ENCODE data around the gene CASKIN2. TPM values are rescaled to one million over a fixed set of nuclear protein-coding genes. Genes with fewer than 3 reads are reported as not detected.

Gene CASKIN2
- total RNA-seq, 1 experiment from 2014 or later, result 30.0 TPM

DNA sequence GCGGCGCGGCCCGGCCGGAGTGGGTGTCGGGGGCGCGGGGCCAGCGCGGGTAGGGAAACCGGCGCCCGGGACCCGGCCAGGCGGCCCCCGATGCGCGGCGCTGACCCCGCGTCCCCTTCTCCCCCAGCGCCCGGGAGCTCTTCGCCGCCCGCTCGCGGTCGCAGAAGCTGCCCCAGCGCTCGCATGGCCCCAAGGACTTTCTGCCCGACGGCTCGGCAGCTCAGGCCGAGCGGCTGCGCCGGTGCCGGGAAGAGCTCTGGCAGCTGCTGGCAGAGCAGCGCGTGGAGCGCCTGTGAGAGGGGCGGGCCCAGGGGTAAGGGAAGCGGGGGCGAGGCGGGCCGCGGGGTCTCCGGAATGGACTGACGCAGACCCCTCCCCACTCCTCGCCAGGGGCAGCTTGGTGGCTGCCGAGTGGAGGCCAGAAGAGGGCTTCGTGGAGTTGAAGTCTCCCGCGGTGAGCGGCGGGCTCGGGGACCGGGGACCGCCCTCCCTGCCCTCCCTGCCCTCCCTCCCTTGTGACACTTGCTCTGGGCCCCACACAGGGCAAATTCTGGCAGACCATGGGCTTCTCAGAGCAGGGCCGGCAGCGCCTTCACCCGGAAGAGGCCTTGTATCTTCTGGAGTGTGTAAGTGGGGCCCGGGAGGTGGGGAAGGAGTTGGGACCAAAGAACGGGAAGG, 1.4 kb upstream of the CASKIN2 start:
- DNase-seq, result no peak
- CTCF ChIA-PET, result interaction anchor here (0.7 to 1.6 kb wide), 14 partner anchors 9 to 247 kb away, joined by 3 to 23 read pairs (median 4); partner anchors contain the start of genes GRB2, LLGL2, SMIM5 and TMEM94
- BruUV-seq (replicated peaks), result no TSS peak
- intact Hi-C loops (cut with micrococcal nuclease; ENCODE audit: unreplicated experiment), result loop anchor here (5.0 kb wide), 2 partner anchors 71 to 89 kb away; partner anchors contain the start of gene MYO15B
- peaks cover 35% of the 10 kb centered on the region for H3K4me1 Mint-ChIP-seq (ENCODE audit: low read depth, unreplicated experiment)
- peaks cover 66% of the 10 kb centered on the region for H3K36me3 Mint-ChIP-seq (ENCODE audit: insufficient read depth, unreplicated experiment)
- H3K27ac Mint-ChIP-seq (ENCODE audit: unreplicated experiment), result no peak overlapping the region
- TF ChIP-seq, protein P1, sequence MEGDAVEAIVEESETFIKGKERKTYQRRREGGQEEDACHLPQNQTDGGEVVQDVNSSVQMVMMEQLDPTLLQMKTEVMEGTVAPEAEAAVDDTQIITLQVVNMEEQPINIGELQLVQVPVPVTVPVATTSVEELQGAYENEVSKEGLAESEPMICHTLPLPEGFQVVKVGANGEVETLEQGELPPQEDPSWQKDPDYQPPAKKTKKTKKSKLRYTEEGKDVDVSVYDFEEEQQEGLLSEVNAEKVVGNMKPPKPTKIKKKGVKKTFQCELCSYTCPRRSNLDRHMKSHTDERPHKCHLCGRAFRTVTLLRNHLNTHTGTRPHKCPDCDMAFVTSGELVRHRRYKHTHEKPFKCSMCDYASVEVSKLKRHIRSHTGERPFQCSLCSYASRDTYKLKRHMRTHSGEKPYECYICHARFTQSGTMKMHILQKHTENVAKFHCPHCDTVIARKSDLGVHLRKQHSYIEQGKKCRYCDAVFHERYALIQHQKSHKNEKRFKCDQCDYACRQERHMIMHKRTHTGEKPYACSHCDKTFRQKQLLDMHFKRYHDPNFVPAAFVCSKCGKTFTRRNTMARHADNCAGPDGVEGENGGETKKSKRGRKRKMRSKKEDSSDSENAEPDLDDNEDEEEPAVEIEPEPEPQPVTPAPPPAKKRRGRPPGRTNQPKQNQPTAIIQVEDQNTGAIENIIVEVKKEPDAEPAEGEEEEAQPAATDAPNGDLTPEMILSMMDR (IDR thresholded peaks at IDR 0.05; ENCODE audit: unreplicated experiment), result no peak
- no peaks in the 10 kb centered on the region for H3K27me3 Mint-ChIP-seq (ENCODE audit: unreplicated experiment)
- H3K4me3 Mint-ChIP-seq (ENCODE audit: low read depth, unreplicated experiment), result peak overlapping the region; percentile 77
- H3K9me3 Mint-ChIP-seq (ENCODE audit: low read depth, unreplicated experiment), result no peaks in the 10 kb centered on the region

- H3K4me3 Mint-ChIP-seq (ENCODE audit: low read depth, unreplicated experiment), result peak within 1 kb of the TSS; percentile 77
- intact Hi-C loops (cut with micrococcal nuclease; ENCODE audit: unreplicated experiment), result loop anchor here (5.0 kb wide), 2 partner anchors 71 to 89 kb away; partner anchors contain the start of gene MYO15B
These were observed 900 bp upstream of the CASKIN2 start, which contains the start of gene TSEN54 for GRCh38 chr17:75516255-75516618. Gene TSEN54, plus strand, starts transcription at chr17:75516528. Its CDS starts 33 bp downstream, at chr17:75516561.

DNA sequence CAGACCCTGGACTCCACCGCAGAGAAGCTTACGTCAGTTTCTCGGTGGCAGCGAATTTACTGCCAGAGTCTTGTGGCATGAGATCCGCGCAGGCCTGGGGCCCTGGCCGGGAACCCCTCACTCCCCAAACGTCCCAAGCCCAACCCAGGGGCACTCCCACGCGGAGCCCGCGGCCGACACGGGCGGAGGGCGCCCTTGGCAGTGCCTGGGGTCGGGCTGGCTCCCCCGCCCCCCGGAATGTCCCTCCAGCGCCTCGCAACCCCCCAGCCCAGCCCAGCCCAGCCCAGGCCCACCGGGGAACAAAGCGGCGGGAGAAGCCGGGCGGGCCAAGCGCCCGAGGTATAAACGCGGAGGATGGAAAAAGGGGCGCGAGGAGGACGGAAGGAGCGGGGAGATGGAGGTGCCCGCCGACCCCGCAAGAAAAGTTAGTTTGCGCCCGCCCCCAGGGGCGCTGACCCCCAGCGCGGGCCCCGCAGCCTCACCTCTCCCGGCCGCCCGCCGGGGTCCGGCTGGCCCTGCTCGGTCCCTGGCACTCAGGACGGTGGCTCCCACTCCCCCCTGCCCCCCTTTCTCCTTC, 330 bp downstream of the CASKIN2 start:
- Mint-ChIP-seq H3K36me3 (ENCODE audit: insufficient read depth, unreplicated experiment) (peaks cover 69% of the 10 kb centered on the region), H3K9me3 (ENCODE audit: low read depth, unreplicated experiment) (no peaks in the 10 kb centered on the region), H3K27me3 (ENCODE audit: unreplicated experiment) (no peaks in the 10 kb centered on the region), H3K27ac (ENCODE audit: unreplicated experiment) (no peak overlapping the region), H3K4me3 (ENCODE audit: low read depth, unreplicated experiment) (peak overlapping the region; percentile 77), H3K4me1 (ENCODE audit: low read depth, unreplicated experiment) (peaks cover 38% of the 10 kb centered on the region)
- CTCF ChIA-PET, result interaction anchor here (0.9 kb wide), 1 partner anchor 10 kb away, joined by 4 read pairs; the partner anchor contains the start of gene LLGL2
- intact Hi-C loops (cut with micrococcal nuclease; ENCODE audit: unreplicated experiment), result loop anchor here (5.0 kb wide), 2 partner anchors 72 to 88 kb away; partner anchors contain the start of gene MYO15B
- TF ChIP-seq, protein P1 (IDR thresholded peaks at IDR 0.05; ENCODE audit: unreplicated experiment), result no peak
- no peak for DNase-seq
- no TSS peak for BruUV-seq (replicated peaks)

More at GRCh38 chr17:75516255-75516618, 900 bp upstream of the CASKIN2 start, which contains the start of gene TSEN54:
- H3K36me3 Mint-ChIP-seq (ENCODE audit: insufficient read depth, unreplicated experiment), result peaks cover 69% of the 10 kb centered on the region
- no peaks in the 10 kb centered on the region for H3K27me3 Mint-ChIP-seq (ENCODE audit: unreplicated experiment)
- no TSS peak for BruUV-seq (replicated peaks)
- peaks cover 38% of the 10 kb centered on the region for H3K4me1 Mint-ChIP-seq (ENCODE audit: low read depth, unreplicated experiment)
- TF ChIP-seq, protein P1 (IDR thresholded peaks at IDR 0.05; ENCODE audit: unreplicated experiment), result no peak
- H3K9me3 Mint-ChIP-seq (ENCODE audit: low read depth, unreplicated experiment), result no peaks in the 10 kb centered on the region
- peak; percentile 97 for DNase-seq
- H3K27ac Mint-ChIP-seq (ENCODE audit: unreplicated experiment), result no peak within 1 kb of the TSS
- CTCF ChIA-PET, result interaction anchor here (0.7 to 1.6 kb wide), 12 partner anchors 9 to 247 kb away, joined by 3 to 23 read pairs (median 4); partner anchors contain the start of genes GRB2, LLGL2, SMIM5 and TMEM94

GRCh38 chr17:75514299-75514918, 928 bp downstream of the CASKIN2 start:
- no peaks in the 10 kb centered on the region for H3K9me3 Mint-ChIP-seq (ENCODE audit: low read depth, unreplicated experiment)
- no peaks in the 10 kb centered on the region for H3K27me3 Mint-ChIP-seq (ENCODE audit: unreplicated experiment)
- H3K4me1 Mint-ChIP-seq (ENCODE audit: low read depth, unreplicated experiment), result peaks cover 42% of the 10 kb centered on the region
- TF ChIP-seq, protein P1 (IDR thresholded peaks at IDR 0.05; ENCODE audit: unreplicated experiment), result no peak
- peak; percentile 52 for DNase-seq
- H3K27ac Mint-ChIP-seq (ENCODE audit: unreplicated experiment), result no peak overlapping the region
- CTCF ChIA-PET, result interaction anchor here (0.6 to 0.9 kb wide), 2 partner anchors 11 to 33 kb away, joined by 4 to 6 read pairs; partner anchors contain the start of gene LLGL2
- peak overlapping the region; percentile 77 for H3K4me3 Mint-ChIP-seq (ENCODE audit: low read depth, unreplicated experiment)
- peaks cover 71% of the 10 kb centered on the region for H3K36me3 Mint-ChIP-seq (ENCODE audit: insufficient read depth, unreplicated experiment)
- intact Hi-C loops (cut with micrococcal nuclease; ENCODE audit: unreplicated experiment), result no loop called here
- BruUV-seq (replicated peaks), result no TSS peak
